HG03159 (cell line): ENCODE data around the gene UPK3A.
A peak's percentile ranks its signal among the peaks of the same experiment; 100 is the strongest.

Experiments
- ATAC-seq: cut with Tn5 transposase; IDR thresholded peaks from one replicate; pipeline ENCODE4 v1.9.1; 2021; ENCODE audit warnings: mild to moderate bottlenecking, moderate library complexity; ENCODE audit not compliant: unreplicated experiment

UPK3A gene

DNA sequence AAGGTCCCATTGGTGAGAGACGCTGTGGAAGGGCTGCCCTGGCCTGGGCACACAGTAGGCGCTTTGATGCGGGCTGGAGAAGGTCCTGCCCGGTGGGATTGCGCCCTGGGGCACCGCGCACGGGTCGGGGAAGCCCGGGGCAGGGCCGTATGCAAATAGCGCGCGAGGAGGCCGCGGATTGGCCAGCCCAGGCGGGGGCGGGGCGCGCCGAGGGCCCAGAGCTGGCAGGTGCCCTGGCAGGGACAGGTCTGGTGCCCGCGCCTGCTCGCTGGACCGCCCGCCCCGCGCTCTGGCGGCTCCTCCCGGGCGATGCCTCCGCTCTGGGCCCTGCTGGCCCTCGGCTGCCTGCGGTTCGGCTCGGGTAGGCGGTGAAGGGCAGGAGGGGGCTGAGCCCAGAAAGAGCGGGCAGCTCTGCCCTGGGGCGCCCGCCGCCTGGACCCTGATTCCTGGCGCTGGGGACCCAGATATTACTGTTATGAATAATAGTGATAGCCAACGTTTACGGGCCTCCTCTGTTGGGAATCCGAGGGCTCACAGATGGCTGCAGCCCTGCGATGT, at the start of gene UPK3A:
Gene UPK3A, plus strand, starts transcription at position 245 of the 558 bp plus-strand sequence. Its CDS starts 65 bp downstream, at position 310.
- ATAC-seq: no peak

GRCh38 chr22:45235101-45235777, 49.5 kb upstream of the UPK3A start:
- ATAC-seq: peak; percentile 76

DNA sequence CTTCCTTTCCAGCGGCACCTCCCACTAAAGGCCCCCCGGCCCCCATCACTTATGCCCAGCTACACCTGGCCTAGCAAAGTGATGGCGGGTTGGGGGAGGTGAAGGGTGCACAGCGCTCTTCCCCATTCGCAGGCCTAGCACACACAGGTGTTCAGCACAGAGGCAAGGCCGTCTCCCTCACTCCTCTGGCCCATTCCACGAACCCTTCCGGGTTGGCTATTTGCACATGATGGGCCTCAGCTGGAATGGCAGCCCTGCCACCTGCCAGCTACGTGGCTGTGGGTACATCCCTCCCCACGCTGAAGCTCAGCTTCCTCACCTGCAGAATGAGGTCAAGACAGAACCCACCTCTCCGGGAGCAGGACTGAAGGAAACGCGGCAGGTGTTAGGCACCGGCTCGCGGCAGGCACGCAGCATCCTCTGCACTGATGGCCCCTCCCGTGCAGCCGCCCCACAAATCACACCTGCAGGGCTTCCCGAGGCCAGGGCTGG, 48.9 kb upstream of the UPK3A start:
- ATAC-seq: peak; percentile 3

- ATAC-seq: no peak
Measured at GRCh38 chr22:45237065-45237990, 47.4 kb upstream of the UPK3A start.

- ATAC-seq: no peak
Measured at GRCh38 chr22:45238076-45238956, 46.4 kb upstream of the UPK3A start.

DNA sequence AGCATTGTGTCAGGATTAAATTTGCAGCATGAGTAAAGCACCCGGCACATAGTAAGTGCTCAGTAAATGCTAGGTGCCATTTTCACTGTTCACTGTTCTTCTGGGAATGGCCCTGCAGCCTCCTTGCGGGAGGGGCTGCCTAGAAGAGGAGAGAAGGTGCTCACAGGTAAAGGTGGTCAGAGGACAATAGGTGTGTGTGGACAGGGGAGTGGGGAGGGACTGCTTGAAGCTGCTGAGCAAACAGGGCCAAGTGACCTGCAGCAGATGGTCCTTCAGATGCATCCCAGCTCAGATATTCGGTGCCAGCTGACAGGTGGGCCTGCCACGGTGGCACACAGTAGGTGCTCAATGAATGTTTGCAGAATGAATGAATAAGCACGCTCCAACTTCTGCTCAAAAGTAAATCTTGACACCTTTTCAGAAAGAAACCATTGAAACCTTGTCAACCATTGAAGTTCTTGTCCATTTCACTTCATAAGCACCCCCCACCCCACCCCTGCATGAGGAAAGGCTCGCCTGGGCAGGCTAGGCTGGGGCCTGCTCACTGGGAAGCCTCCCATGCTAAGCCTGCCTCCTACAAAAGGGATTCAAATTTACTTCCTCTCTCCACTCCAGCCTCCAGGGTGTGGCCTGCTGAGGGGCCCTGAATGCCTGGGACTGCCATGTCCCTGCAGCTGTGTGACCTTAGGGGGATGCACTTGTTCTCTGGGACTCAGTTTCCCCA, 45.6 kb upstream of the UPK3A start:
- no peak for ATAC-seq

GRCh38 chr22:45239681-45240051, 45.1 kb upstream of the UPK3A start:
- ATAC-seq: no peak

GRCh38 chr22:45240104-45240809, 44.5 kb upstream of the UPK3A start:
- peak; percentile 26 for ATAC-seq

DNA sequence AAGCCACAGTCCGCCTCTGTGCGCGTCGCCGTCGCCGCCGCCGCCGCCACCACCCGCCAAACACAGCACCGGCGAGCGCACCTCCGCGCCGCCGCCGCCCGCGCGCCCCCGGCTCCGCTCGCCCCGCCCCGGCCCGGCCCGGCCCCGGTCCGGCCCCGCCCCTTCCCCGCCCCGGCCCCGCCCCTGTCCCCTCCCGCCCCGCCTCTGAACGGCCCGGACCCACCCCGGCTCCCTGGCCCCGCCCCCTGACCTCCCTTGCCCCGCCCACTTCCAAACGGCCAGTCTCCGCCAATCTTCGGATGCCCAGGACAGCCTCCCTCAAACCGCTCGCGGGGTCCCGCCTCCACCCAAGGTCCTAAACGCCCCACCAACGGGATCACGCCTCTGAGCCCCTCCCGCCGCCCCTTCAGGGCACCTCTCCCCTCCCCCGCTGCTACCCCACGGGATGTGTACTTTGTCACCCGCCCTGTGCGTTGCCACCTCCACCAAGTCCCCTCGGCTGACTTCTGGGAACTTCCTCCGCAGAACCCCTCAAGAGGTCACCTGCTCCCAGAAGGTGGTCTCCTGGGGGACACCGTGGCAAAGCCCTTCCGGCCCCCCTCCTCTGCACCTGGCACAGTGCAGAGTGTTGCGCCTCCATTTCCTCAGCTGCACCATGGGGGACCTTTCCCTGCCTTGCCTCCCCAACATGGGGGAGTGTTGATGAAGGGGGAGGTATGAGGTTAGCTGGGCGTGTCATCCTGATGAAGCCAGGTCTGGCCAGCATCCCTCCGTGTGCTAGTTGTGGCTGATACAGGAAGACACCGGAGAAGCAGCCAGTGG, 43.7 kb upstream of the UPK3A start, which contains the start of gene KIAA0930:
Gene KIAA0930, minus strand, starts transcription at position 85 of the 822 bp plus-strand sequence. CDS start 191 bp downstream, outside the sequence.
- peak; percentile 55 for ATAC-seq

DNA sequence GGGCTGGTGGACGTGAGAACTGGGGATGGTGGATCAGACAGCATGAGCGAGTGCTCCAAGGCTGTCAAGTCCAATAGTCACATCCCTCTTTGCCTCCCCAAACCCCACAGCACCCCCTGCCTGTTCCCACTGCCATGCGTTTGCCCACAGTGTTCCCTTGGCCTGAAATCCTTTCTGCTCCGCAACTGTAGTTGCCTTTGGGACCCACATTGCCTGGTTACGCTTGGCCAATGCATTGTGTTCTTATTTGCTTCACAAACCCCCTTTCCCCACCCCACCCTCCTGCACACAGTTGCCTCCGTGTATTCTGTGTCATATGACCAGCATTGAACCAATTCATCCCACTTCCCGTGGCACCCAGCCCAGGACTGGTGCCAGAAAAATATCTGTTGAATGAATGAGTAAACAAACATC, 42.0 kb upstream of the UPK3A start:
- ATAC-seq: no peak

DNA sequence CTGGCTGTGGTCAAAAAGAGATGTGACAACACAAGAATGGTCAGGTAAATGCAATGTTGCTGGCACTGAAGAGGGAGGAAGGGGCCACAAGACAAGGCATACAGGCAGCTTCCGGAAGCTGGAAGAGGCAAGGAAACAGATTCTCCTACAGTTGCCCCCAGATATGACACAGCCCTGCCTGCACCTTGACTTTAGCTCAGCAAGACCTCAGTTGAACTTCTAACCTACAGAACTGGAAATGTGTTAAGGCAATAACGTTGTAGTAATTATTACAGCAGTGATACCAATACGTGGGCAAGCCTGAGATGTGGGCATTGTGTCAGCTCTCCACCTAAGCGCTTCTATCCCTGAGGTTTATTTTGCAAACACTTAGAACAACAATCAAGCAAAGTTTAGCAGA, 39.8 kb upstream of the UPK3A start:
- no peak for ATAC-seq

DNA sequence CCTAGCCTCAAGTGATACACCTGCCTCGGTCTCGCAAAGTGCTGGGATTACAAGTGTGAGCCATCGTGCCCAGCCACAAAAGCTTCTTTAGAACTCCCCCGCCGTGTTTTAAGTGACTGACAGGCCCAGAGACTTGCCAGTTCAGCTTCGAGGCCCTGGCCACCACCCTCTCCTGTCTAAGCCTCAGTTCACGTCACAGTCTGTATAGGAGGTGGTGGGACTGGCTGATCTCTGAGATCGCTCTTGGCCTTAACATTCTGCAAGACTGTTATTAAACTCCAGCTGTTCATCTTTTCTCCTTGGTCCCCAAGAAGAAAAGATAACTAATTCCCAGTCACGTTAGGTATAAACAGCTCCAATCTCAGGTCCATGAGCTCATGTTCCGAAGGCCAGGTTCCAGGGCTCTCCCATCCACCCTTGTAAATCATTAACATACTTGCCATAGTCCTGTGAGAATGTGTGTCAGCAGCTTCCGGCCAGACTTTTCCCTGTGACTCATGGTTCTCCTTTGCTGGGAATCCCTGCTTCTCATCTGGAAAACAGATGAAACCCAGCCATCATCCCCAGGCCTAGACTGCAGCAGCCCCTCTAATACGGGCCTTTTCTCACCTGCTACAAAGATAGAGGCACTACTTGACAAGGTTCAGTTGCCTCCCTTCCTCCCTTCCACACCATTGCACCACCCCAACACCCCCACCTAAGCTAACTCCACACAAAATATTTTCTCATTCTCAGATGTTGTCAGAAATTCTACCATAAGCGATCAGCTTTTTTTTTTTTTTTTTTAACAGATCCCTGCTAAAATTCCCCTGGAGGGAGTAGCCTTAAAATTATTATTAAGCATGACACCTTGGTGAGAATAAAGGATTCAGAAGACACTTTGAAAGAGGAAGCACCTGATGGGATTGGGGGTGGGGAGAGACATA, 38.4 kb upstream of the UPK3A start:
- ATAC-seq: no peak

DNA sequence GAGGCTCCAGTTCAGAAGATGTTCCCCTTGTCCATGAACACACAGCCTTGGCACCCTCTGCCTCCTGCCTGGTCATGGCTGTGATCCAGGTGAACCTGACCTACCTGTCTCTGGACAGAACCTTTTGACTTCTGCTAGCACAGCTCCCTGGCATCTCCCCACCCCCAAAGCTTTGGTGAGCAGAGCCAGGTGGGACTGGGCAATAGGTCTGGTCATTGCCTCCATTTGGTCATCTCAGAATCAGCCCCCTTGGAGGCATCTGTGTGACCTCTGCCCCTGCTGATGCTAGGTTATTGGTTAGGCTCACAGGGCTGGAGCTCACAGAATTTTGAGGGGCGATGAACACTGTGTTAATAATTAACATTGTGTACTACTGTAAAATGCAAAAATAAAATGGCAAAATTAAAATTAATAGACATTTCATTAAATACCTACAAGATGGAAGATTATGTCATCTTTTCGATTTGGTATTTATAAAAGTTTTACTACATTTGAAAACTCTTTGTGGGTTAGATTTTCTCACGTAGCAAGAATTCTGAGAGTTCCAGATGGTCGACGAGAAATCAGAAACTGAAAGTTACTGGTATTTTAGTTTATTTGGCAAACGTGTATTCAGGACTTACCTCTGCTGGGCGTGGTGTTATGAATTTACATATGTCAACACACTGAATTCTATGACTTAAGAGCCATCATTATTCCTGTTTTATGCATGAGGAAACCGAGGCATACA, 35.8 kb upstream of the UPK3A start:
- no peak for ATAC-seq

DNA sequence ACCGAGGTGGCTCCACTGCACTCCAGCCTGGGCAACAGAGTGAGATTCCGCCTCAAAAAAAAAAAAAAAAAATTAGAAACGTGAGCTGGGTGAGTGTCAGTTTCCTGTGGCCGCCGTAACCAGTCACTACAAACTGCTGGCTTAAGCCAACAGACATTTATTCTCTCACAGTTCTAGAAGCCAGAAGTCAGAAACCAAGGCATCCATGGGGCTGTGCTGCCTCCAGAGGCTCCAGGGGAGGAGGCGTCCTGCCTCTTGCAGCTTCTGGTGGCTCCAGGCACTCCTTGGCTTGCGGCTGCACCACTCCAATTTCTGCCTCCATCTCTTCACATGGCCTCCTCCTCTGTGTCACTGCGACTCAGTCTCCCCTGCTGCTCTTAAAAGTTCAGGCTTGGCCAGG, 32.9 kb upstream of the UPK3A start:
- no peak for ATAC-seq

DNA sequence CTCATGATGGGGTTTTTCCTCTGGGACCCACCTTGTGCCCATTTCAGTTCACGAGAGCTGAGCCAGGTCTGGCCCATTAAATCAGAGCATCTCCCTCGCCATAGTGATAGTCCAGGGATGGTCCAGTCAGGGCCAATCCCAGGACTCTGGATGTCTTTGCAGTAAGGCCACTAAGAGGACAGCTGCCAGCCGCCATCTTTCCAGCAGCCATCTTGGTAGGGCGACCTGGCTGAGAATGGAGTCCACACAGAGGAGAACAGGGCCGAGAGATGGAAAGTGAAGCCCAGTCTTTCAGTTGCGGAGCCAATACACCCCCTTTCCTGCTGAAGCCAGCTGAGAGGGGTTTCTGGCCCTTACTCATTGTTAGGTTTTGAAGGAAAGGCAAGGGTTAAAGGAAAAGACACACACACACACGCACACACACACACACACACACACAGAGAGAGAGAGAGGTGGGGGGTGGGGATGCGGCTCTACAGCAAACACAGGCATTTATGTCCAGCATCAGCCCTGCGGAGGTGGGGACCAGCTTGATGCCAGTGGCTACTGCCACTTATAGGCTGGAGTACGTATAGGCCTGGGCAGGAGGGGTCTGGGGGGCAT, 31.6 kb upstream of the UPK3A start:
- ATAC-seq: no peak

DNA sequence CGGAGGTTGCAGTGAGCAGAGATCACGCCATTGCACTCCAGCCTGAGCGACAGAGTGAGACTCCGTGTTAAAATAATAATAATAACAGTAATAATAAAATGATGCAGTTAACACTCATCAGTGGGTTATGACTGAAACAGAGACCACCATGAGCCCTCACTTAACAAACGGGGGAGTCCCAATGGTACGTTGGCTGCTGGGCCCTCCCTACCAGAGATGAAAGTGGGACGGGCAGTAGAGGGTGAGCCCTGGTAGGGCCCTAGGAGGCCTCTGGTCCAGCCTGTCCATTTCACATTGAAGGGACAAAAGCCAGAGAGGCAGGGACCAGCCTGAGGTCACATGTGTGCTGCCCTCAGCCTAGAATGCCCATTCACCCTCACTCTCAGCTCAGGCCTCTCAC, 30.4 kb upstream of the UPK3A start:
- no peak for ATAC-seq
